Stimulated activated CD8-positive, alpha-beta memory T cell treated with anti-CD3 and anti-CD28 coated beads, Interleukin-15, amount 100 ng/mL, for 24 hours (primary cell): ENCODE data around the gene GTF2F2.
"Not testable (repeated sequence)": the region's sequence is repeated elsewhere in the genome, so short reads cannot be mapped to it uniquely, and the experiment has no call there.

Experiments
- DNase-seq: peaks from one replicate; pipeline ENCODE4 v3.0.0-alpha.2; 2020; ENCODE audit warnings: low read depth

Gene GTF2F2

DNA sequence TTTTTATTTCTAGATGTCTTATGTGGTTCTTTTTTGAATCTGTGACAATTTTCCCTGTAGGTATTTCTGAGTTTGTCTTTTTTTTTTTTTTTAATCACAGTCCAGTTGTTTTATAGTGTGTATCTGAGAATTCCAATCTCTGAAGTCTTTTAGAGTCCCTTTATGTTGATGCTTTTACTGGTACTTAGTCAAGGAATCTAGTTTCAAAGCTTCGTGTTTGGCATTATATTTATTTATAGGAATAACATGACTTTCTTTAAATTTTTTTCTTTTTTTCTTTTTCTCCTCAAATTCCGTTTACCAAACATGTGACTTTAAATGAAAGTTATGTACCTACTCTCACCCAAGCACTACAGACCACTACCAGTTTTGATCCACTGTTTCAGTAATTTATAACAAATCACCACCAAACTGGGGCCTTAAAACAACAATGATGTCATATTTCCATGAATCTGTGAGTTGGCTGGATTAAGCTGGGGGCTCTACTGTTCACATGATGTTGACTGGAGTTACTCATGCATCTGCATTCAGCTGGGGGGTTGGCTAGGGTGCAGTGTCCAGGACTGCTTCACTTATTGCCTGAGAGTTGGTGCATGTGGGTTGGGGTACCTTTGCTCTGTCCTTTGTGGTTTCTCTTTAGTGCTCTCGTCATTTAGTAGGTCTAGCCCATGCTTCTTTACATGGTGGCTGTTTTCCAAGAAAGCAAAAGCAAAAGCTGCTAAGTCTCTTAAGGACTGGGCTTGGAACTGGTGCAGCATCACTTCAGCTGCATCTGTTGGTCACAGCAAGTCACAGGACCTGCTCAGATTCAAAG lies 58.2 kb downstream of the GTF2F2 start:
- no peak for DNase-seq

DNA sequence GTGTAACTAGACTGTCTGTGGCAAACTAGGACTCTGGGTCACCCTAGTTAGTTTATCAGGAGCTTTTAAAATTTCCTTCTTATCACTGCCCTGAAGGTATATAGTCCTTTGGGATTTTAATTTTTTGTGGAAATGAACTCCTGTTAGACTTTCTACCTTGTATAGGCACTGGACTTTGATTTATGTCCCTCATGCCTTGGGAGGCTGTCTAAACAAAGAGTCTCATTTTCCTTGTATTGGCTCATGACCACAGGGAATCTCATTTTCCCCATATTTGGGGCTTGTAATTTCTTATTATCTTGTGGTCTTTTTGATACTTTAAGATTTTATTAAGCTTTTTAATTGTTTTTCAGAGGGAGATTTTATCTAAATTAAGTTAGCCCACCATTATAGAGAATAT lies 59.1 kb downstream of the GTF2F2 start:
- no peak for DNase-seq

DNA sequence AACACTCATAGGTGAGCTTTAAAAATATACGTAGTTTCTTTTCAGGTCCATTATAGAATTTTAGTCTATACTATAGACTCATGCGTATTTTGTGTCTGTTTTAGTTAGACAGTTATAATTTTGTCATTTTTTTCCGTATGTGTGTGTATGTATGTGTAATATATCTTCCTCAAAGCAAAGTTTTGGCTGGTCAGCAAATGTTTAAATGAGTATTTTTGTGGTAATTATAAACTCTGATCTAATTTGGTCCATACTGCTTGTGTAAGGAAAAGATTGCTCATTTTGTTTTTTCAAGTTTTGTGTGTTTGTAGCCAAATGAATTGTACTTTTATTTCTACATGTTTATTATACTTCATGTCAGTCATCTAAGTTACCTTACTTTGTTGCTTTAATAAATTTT lies 60.0 kb downstream of the GTF2F2 start:
- no peak for DNase-seq

DNA sequence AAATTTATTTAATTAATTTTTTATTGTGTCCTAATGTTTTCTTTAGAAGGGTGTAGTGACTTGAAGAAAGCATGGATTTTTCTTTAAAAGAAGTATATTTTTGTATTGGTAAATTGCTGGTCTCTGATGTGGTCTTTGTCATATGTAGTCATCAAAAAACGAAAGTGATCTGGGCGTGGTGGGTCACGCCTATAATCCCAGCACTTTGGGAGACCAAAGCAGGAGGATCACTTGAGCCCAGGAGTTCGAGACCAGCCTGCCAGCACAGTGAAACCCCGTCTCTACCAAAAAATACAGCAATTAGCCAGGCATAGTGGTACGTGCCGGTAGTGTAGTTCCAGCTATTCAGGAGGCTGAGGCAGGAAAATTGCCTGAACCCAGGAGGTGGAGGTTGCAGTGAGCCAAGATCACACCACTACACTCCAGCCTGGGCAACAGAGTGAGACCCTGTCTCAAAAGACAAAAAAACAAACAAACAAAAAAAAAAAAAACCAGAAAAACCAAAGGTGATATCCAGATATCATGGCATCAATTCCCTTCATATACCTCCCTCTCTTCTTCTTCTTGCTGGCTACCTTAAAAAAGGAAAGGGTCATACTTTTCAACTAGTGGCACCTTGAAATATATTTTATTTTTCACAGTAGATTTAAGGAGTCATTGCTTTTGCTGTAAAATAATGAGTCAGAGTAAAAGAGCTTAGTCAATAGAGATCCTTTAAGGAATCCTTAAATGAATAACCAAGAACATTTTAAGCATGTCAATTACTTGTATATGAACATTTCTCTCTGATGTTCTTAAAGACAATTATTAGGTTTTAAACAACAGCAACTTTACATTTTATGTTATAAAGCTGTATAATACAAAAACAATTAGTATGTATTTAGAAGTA lies 60.6 kb downstream of the GTF2F2 start:
- no peak for DNase-seq

GRCh38 chr13:45184693-45185092 lies 64.4 kb downstream of the GTF2F2 start:
- no peak for DNase-seq

GRCh38 chr13:45185286-45185685 lies 65.0 kb downstream of the GTF2F2 start:
- DNase-seq, result no peak

- DNase-seq, result not testable (repeated sequence)
Observed at GRCh38 chr13:45189077-45189476, 68.8 kb downstream of the GTF2F2 start.

- DNase-seq, result not testable (repeated sequence)
Observed at GRCh38 chr13:45189511-45189910, 69.2 kb downstream of the GTF2F2 start.

DNA sequence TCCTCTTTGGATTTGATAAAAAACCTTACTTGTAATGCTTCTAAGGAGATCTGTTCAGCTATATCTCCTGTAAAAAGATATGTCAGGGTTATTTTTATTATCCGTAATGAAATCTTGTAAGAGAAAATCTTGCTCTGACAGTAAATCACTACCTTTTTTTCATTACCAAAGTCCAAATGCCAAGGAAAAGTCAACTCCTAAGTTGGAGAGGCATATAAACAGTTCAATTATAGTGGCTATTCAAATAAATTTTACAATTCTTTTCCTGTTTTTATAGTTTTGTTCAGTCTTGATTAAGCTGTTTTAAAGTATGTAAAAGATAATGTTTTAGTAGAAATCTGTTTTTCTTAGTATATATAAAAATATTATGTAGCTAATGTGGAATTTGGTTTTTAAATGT lies 71.6 kb downstream of the GTF2F2 start:
- DNase-seq, result no peak

DNA sequence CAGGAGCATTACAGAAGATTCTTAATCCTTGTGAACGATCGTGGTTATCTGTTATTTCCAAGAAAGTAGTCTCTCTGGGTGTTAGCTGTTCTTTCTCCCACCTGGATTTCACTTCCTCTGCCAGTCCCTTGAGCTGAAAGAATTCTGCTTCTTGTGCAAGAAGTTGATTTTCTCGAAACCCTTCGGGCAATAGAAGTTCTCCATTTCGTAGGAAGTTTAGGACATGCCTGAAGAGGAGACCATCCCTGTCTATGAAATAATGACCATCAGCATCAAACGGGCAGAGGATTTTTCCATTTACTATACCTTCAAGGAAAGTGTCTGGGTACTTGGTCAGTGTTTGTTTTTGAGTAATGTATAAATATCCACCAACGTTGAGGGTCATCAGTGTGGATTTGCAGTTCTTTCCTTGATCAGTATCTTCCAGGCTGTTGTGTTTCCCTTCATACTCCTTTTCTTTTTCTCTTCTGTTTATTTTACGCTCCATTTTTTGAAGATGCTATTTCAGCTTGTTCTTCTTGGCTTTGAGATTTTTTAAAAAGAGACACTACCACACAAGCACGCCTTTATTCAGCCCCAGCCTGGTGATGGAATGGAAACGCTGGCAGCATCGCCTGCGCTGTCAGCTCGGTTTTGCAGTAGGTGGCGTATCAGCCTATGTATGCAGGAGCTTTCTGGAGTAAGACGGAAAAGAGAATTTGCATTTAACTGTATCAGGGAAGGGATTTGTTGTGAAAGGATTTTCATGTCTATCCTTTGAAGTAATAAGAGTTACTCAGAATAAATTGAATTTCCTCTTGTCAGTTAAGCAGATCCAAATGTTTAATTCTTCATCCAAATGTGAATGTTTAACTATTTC lies 74.0 kb downstream of the GTF2F2 start:
- no peak for DNase-seq

DNA sequence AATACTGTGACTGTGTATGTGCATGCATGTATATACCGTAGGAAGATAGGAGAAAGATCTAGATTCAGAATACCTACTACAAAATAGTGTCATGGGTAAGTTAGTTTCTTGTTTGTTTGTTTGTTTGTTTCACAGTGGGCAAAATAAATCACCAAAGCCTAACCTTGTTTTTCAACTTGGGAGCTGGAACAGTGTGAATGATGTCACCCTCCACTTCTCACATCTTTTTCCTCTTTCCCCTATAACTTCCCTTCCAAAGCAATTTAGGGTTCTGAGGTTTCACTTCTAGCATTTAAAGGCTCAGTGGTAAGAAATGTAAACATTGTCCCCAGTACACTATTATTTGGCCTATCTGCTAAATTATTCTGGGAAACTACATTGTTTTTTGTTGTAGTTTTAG lies 75.1 kb downstream of the GTF2F2 start:
- DNase-seq, result no peak

GRCh38 chr13:45196096-45196495 lies 75.8 kb downstream of the GTF2F2 start:
- DNase-seq, result no peak

GRCh38 chr13:45196622-45197021 lies 76.3 kb downstream of the GTF2F2 start:
- no peak for DNase-seq

GRCh38 chr13:45198041-45198440 lies 77.7 kb downstream of the GTF2F2 start:
- no peak for DNase-seq

DNA sequence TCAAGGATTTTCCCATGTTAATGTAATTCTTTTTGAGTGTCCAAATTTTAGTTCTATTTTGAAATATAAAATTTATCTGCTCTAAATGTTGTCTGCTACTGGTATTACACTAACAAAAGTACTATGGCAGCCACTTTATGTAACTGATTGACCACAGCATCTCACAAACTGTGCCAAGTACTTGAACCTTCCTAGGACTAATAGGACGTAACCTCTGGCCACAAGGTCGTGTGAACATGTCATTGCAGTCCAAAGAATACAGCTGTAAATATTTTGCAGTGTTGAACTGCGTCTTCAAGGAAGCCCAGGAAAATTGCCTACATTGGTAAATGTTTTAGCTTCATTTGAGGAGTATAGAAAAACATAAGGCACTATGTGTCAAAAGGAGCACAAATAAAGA lies 78.6 kb downstream of the GTF2F2 start:
- no peak for DNase-seq

- DNase-seq, result no peak
Observed at GRCh38 chr13:45199711-45200110, 79.4 kb downstream of the GTF2F2 start.

- DNase-seq, result no peak
Observed at GRCh38 chr13:45200701-45201232, 80.5 kb downstream of the GTF2F2 start, which contains the start of gene KCTD4. Gene KCTD4 (minus strand): TSS chr13:45201045. CDS start chr13:45194567, 6,478 bp downstream.

- DNase-seq, result no peak
Observed at GRCh38 chr13:45205124-45205523, 84.8 kb downstream of the GTF2F2 start.

- no peak for DNase-seq
Observed at GRCh38 chr13:45206340-45206739, 86.0 kb downstream of the GTF2F2 start.

- no peak for DNase-seq
Observed at GRCh38 chr13:45207319-45207718, 87.0 kb downstream of the GTF2F2 start.

GRCh38 chr13:45208132-45208531 lies 87.8 kb downstream of the GTF2F2 start:
- no peak for DNase-seq

GRCh38 chr13:45209229-45209628 lies 88.9 kb downstream of the GTF2F2 start:
- no peak for DNase-seq
